WTC11 (cell line): ENCODE results near the gene IVL.

Experiments
- ZNF138 ChIP-seq: sonication (generic); formaldehyde crosslinking; conservative IDR thresholded peaks from 2 replicates; pipeline ENCODE4 v1.8.1; 2022; ENCODE audit warnings: mild to moderate bottlenecking, moderate library complexity, missing genetic modification reagents
- TF ChIP-seq, protein P1 (sequence below): fragments of 200-600 bp; IDR thresholded peaks from 2 replicates; pipeline ENCODE4 v1.8.0; 2022; ENCODE audit warnings: antibody characterized with exemption

DNA sequence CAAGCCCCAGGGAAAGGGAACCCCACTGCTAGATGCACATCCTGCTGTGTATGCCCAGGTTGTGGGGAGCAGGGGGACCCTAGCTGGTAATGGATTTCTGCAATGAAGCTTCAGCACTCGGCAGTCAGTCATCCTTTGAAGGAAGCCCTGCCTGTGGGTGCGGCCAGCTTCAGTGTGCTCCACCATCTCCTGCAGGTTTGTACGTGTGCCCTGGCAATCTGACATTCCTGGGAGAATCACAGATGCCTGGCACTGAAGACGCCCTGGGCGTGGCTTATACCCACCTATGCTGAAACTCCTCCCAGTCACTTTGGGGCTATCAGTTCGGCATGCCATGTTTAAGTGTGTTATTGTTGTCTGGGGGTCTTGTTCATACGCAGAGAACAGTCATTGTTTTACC is 45.4 kb downstream of the IVL start:
- TF ChIP-seq ZNF138 (CRISPR knock-in tag) = no peak
- TF ChIP-seq, protein P1, sequence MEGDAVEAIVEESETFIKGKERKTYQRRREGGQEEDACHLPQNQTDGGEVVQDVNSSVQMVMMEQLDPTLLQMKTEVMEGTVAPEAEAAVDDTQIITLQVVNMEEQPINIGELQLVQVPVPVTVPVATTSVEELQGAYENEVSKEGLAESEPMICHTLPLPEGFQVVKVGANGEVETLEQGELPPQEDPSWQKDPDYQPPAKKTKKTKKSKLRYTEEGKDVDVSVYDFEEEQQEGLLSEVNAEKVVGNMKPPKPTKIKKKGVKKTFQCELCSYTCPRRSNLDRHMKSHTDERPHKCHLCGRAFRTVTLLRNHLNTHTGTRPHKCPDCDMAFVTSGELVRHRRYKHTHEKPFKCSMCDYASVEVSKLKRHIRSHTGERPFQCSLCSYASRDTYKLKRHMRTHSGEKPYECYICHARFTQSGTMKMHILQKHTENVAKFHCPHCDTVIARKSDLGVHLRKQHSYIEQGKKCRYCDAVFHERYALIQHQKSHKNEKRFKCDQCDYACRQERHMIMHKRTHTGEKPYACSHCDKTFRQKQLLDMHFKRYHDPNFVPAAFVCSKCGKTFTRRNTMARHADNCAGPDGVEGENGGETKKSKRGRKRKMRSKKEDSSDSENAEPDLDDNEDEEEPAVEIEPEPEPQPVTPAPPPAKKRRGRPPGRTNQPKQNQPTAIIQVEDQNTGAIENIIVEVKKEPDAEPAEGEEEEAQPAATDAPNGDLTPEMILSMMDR = no peak
